HepG2 (cell line): Measurements from ENCODE around the gene MRPL58.

ENCODE experiments used
- ARHGAP35 ChIP-seq: sonication (generic); formaldehyde crosslinking; IDR thresholded peaks from 2 replicates; pipeline ENCODE4 v1.9.0; 2022; ENCODE audit warnings: mild to moderate bottlenecking, inconsistent platforms, moderate library complexity, missing genetic modification reagents, borderline replicate concordance
- EP300 ChIP-seq, 3 experiments: sonication (generic) in 1 of 3; formaldehyde crosslinking in 1 of 3; IDR thresholded peaks; 2 replicates each; pipeline versions ENCODE4 v1.5.1 to v1.6.1; 2011 to 2020; ENCODE audit warnings: low read depth in 2 of 3, low read length in 2 of 3, borderline replicate concordance in 1 of 3, improper control_type of control experiment in 1 of 3, mild to moderate bottlenecking in 1 of 3, missing genetic modification reagents in 1 of 3, moderate library complexity in 1 of 3
- MTA3 ChIP-seq: sonication (generic); formaldehyde crosslinking; IDR thresholded peaks from 2 replicates; pipeline ENCODE4 v1.4.0; 2020; ENCODE audit warnings: missing genetic modification reagents
- NR2C2 ChIP-seq: sonication (generic); formaldehyde crosslinking; IDR thresholded peaks from 2 replicates; pipeline ENCODE4 v1.4.0; 2020; ENCODE audit warnings: missing genetic modification reagents, mild to moderate bottlenecking, moderate library complexity, borderline replicate concordance
- POLR2AphosphoS2 ChIP-seq: IDR thresholded peaks from 2 replicates; pipeline ENCODE4 v1.6.1; 2011; ENCODE audit warnings: low read depth, low read length, improper control_type of control experiment
- PRPF4 ChIP-seq: fragments of 200-400 bp; formaldehyde crosslinking; IDR thresholded peaks from 2 replicates; pipeline ENCODE4 v1.6.1; 2016; ENCODE audit warnings: low read length, low read depth; ENCODE audit not compliant: poor library complexity, severe bottlenecking
- RBM22 ChIP-seq: fragments of 200-400 bp; formaldehyde crosslinking; optimal IDR thresholded peaks from 2 replicates; pipeline ENCODE3; 2017; ENCODE audit warnings: mild to moderate bottlenecking, low read length, moderate library complexity
- RFX5 ChIP-seq: IDR thresholded peaks from 2 replicates; pipeline ENCODE4 v1.6.1; 2011; ENCODE audit warnings: low read depth, low read length, improper control_type of control experiment
- TCF12 ChIP-seq, 2 experiments: fragments of 450-650 bp in 1 of 2; sonication (generic) in 1 of 2; formaldehyde crosslinking in 1 of 2; IDR thresholded peaks; 2 replicates each; pipeline versions ENCODE4 v1.6.1 to v1.8.0; 2017 to 2022; ENCODE audit warnings: antibody characterized with exemption in 1 of 2, mild to moderate bottlenecking in 1 of 2, missing genetic modification reagents in 1 of 2, moderate library complexity in 1 of 2
- U2AF2 ChIP-seq: fragments of 200-400 bp; formaldehyde crosslinking; IDR thresholded peaks from 2 replicates; pipeline ENCODE4 v1.6.1; 2017; ENCODE audit warnings: low read depth, mild to moderate bottlenecking, low read length
- ZNF282 ChIP-seq: fragments of 450-650 bp; IDR thresholded peaks from 2 replicates; pipeline ENCODE4 v1.6.1; 2018; ENCODE audit not compliant: partially characterized antibody

GRCh38 chr17:74981318-74981978 lies 31.0 kb upstream of the MRPL58 start:
- TF ChIP-seq NR2C2 (CRISPR knock-in tag) (no peak), POLR2AphosphoS2 (no peak), EP300 (IDR thresholded peaks at IDR 0.05; ENCODE audit: low read depth in 2 of 2, low read length in 2 of 2) (no peak), EP300 (CRISPR knock-in tag; IDR thresholded peaks at IDR 0.05; ENCODE audit: borderline replicate concordance) (no peak), RFX5 (no peak), ZNF282 (no peak), MTA3 (CRISPR knock-in tag) (no peak), TCF12 (IDR thresholded peaks at IDR 0.05) (no peak), TCF12 (CRISPR knock-in tag; IDR thresholded peaks at IDR 0.05) (no peak), ARHGAP35 (CRISPR knock-in tag) (no peak), U2AF2 (no peak), PRPF4 (no peak), RBM22 (no peak)
